ENCODE data around the gene NCOA3.

- TF ChIP-seq CTCF (IDR thresholded peaks at IDR 0.05), result no peak
- no peak for TF ChIP-seq POLR2A (IDR thresholded peaks at IDR 0.05)
Observed at GRCh38 chr20:47680804-47681529, 179.3 kb downstream of the NCOA3 start.

Data from esophagus squamous epithelium (tissue), 4 donors.